ENCODE data around the gene TACR1. TPM values are rescaled to one million over a fixed set of nuclear protein-coding genes. Genes with fewer than 3 reads are reported as not detected.
"Not testable (repeated sequence)": the region's sequence is repeated elsewhere in the genome, so short reads cannot be mapped to it uniquely, and the experiment has no call there.

TACR1 gene
- total and polyA plus RNA-seq, 4 donors, result 0.08 to 9.8 (median 3.4) TPM; not detected in 1

- no peaks in the 10 kb centered on the region for H3K27me3 ChIP-seq (ENCODE audit: control insufficient read depth in 1 of 2, insufficient read depth in 2 of 2, low read length in 1 of 2)
These were observed 27.3 kb upstream of the TACR1 start for GRCh38 chr2:75226617-75227016.

GRCh38 chr2:75226099-75226498, 26.8 kb upstream of the TACR1 start:
- H3K9me3 ChIP-seq (ENCODE audit: control insufficient read depth, low read length), result no peaks in the 10 kb centered on the region
- ATAC-seq (ENCODE audit: low FRiP score), result no peak
- no peaks in the 10 kb centered on the region for H3K27me3 ChIP-seq (ENCODE audit: control insufficient read depth in 1 of 2, insufficient read depth in 2 of 2, low read length in 1 of 2)
- no peak for DNase-seq
- 45 to 47% methylated on average over 3 of the region's 3 CpGs for WGBS, 2 donors
- no peak overlapping the region for H3K4me3 ChIP-seq (ENCODE audit: low read length in 2 of 2)
- H3K27ac ChIP-seq (ENCODE audit: low read depth in 1 of 2, low read length in 2 of 2), result no peak overlapping the region
- intact Hi-C loops (cut with DNase I), result no loop called here
- peaks cover 0 to 2% of the 10 kb centered on the region in 2 donors for H3K4me1 ChIP-seq (ENCODE audit: control insufficient read depth in 1 of 2, insufficient read depth in 2 of 2, low read length in 2 of 2)
- no peaks in the 10 kb centered on the region for H3K36me3 ChIP-seq (ENCODE audit: control insufficient read depth in 1 of 2, insufficient read depth in 2 of 2, low read length in 1 of 2)

More at GRCh38 chr2:75226617-75227016, 27.3 kb upstream of the TACR1 start:
- no peaks in the 10 kb centered on the region for H3K9me3 ChIP-seq (ENCODE audit: control insufficient read depth, low read length)
- intact Hi-C loops (cut with DNase I), result no loop called here
- no peaks in the 10 kb centered on the region for H3K36me3 ChIP-seq (ENCODE audit: control insufficient read depth in 1 of 2, insufficient read depth in 2 of 2, low read length in 1 of 2)
- H3K4me1 ChIP-seq (ENCODE audit: control insufficient read depth in 1 of 2, insufficient read depth in 2 of 2, low read length in 2 of 2), result peaks cover 0 to 2% of the 10 kb centered on the region in 2 donors
- no peak for DNase-seq
- 82 to 89% methylated on average over 3 of the region's 3 CpGs for WGBS, 2 donors
- no peak overlapping the region for H3K27ac ChIP-seq (ENCODE audit: low read depth in 1 of 2, low read length in 2 of 2)
- no peak for ATAC-seq (ENCODE audit: low FRiP score)
- H3K4me3 ChIP-seq (ENCODE audit: low read length in 2 of 2), result no peak overlapping the region

GRCh38 chr2:75224636-75225094, 25.3 kb upstream of the TACR1 start:
- ATAC-seq (ENCODE audit: low FRiP score), result no peak
- Histone ChIP-seq H3K36me3 (ENCODE audit: control insufficient read depth in 1 of 2, insufficient read depth in 2 of 2, low read length in 1 of 2) (no peaks in the 10 kb centered on the region), H3K27me3 (ENCODE audit: control insufficient read depth in 1 of 2, insufficient read depth in 2 of 2, low read length in 1 of 2) (no peaks in the 10 kb centered on the region), H3K27ac (ENCODE audit: low read depth in 1 of 2, low read length in 2 of 2) (no peak overlapping the region), H3K9me3 (ENCODE audit: control insufficient read depth, low read length) (no peaks in the 10 kb centered on the region), H3K4me1 (ENCODE audit: control insufficient read depth in 1 of 2, insufficient read depth in 2 of 2, low read length in 2 of 2) (peaks cover 0 to 2% of the 10 kb centered on the region in 2 donors), H3K4me3 (ENCODE audit: low read length in 2 of 2) (no peak overlapping the region)
- intact Hi-C loops (cut with DNase I), result no loop called here
- WGBS, 2 donors, result 79 to 80% methylated on average over 4 of the region's 4 CpGs
- no peak for DNase-seq

GRCh38 chr2:75222527-75222926, 23.2 kb upstream of the TACR1 start:
- DNase-seq, result no peak
- Histone ChIP-seq H3K27me3 (ENCODE audit: control insufficient read depth in 1 of 2, insufficient read depth in 2 of 2, low read length in 1 of 2) (no peaks in the 10 kb centered on the region), H3K4me1 (ENCODE audit: control insufficient read depth in 1 of 2, insufficient read depth in 2 of 2, low read length in 2 of 2) (peaks cover 0 to 2% of the 10 kb centered on the region in 2 donors), H3K36me3 (ENCODE audit: control insufficient read depth in 1 of 2, insufficient read depth in 2 of 2, low read length in 1 of 2) (no peaks in the 10 kb centered on the region), H3K9me3 (ENCODE audit: control insufficient read depth, low read length) (no peaks in the 10 kb centered on the region), H3K4me3 (ENCODE audit: low read length in 2 of 2) (no peak overlapping the region), H3K27ac (ENCODE audit: low read depth in 1 of 2, low read length in 2 of 2) (no peak overlapping the region)
- intact Hi-C loops (cut with DNase I), result no loop called here
- 51 to 53% methylated on average over 4 of the region's 4 CpGs for WGBS, 2 donors
- no peak for ATAC-seq (ENCODE audit: low FRiP score)

- H3K4me3 ChIP-seq (ENCODE audit: low read length in 2 of 2), result no peak overlapping the region
- no peak for ATAC-seq (ENCODE audit: low FRiP score)
- peaks cover 0 to under 1% of the 10 kb centered on the region in 2 donors for H3K4me1 ChIP-seq (ENCODE audit: control insufficient read depth in 1 of 2, insufficient read depth in 2 of 2, low read length in 2 of 2)
- WGBS, 2 donors, result 71 to 79% methylated on average over 3 of the region's 3 CpGs
- no peak for DNase-seq
- H3K9me3 ChIP-seq (ENCODE audit: control insufficient read depth, low read length), result no peaks in the 10 kb centered on the region
- no peak overlapping the region for H3K27ac ChIP-seq (ENCODE audit: low read depth in 1 of 2, low read length in 2 of 2)
- no peaks in the 10 kb centered on the region for H3K36me3 ChIP-seq (ENCODE audit: control insufficient read depth in 1 of 2, insufficient read depth in 2 of 2, low read length in 1 of 2)
- H3K27me3 ChIP-seq (ENCODE audit: control insufficient read depth in 1 of 2, insufficient read depth in 2 of 2, low read length in 1 of 2), result no peaks in the 10 kb centered on the region
- intact Hi-C loops (cut with DNase I), result no loop called here
These were observed 22.5 kb upstream of the TACR1 start for GRCh38 chr2:75221862-75222261.

GRCh38 chr2:75219213-75219612, 19.9 kb upstream of the TACR1 start:
- H3K27ac ChIP-seq (ENCODE audit: low read depth in 1 of 2, low read length in 2 of 2); H3K27me3 ChIP-seq (ENCODE audit: control insufficient read depth in 1 of 2, insufficient read depth in 2 of 2, low read length in 1 of 2); intact Hi-C loops (cut with DNase I); H3K9me3 ChIP-seq (ENCODE audit: control insufficient read depth, low read length); H3K36me3 ChIP-seq (ENCODE audit: control insufficient read depth in 1 of 2, insufficient read depth in 2 of 2, low read length in 1 of 2); H3K4me3 ChIP-seq (ENCODE audit: low read length in 2 of 2); ATAC-seq (ENCODE audit: low FRiP score); H3K4me1 ChIP-seq (ENCODE audit: control insufficient read depth in 1 of 2, insufficient read depth in 2 of 2, low read length in 2 of 2); DNase-seq: not testable (repeated sequence)
- WGBS, 2 donors, result 77% methylated on average over 4 of the region's 4 CpGs

GRCh38 chr2:75211266-75211770, 12.0 kb upstream of the TACR1 start:
- H3K27me3 ChIP-seq (ENCODE audit: control insufficient read depth in 1 of 2, insufficient read depth in 2 of 2, low read length in 1 of 2), result no peaks in the 10 kb centered on the region
- no peak overlapping the region for H3K4me3 ChIP-seq (ENCODE audit: low read length in 2 of 2)
- 73 to 83% methylated on average over 1 of the region's 1 CpG for WGBS, 2 donors
- ATAC-seq (ENCODE audit: low FRiP score), result no peak
- H3K36me3 ChIP-seq (ENCODE audit: control insufficient read depth in 1 of 2, insufficient read depth in 2 of 2, low read length in 1 of 2), result no peaks in the 10 kb centered on the region
- no peak for DNase-seq
- intact Hi-C loops (cut with DNase I), result no loop called here
- H3K27ac ChIP-seq (ENCODE audit: low read depth in 1 of 2, low read length in 2 of 2), result no peak overlapping the region
- no peaks in the 10 kb centered on the region for H3K4me1 ChIP-seq (ENCODE audit: control insufficient read depth in 1 of 2, insufficient read depth in 2 of 2, low read length in 2 of 2)
- no peaks in the 10 kb centered on the region for H3K9me3 ChIP-seq (ENCODE audit: control insufficient read depth, low read length)

GRCh38 chr2:75210409-75210808, 11.1 kb upstream of the TACR1 start:
- Histone ChIP-seq H3K4me1 (ENCODE audit: control insufficient read depth in 1 of 2, insufficient read depth in 2 of 2, low read length in 2 of 2) (no peaks in the 10 kb centered on the region), H3K27me3 (ENCODE audit: control insufficient read depth in 1 of 2, insufficient read depth in 2 of 2, low read length in 1 of 2) (no peaks in the 10 kb centered on the region), H3K36me3 (ENCODE audit: control insufficient read depth in 1 of 2, insufficient read depth in 2 of 2, low read length in 1 of 2) (no peaks in the 10 kb centered on the region), H3K27ac (ENCODE audit: low read depth in 1 of 2, low read length in 2 of 2) (no peak overlapping the region), H3K4me3 (ENCODE audit: low read length in 2 of 2) (no peak overlapping the region), H3K9me3 (ENCODE audit: control insufficient read depth, low read length) (no peaks in the 10 kb centered on the region)
- WGBS, 2 donors, result 87 to 93% methylated on average over 3 of the region's 3 CpGs
- intact Hi-C loops (cut with DNase I), result no loop called here
- ATAC-seq (ENCODE audit: low FRiP score), result no peak
- no peak for DNase-seq

- H3K27ac ChIP-seq (ENCODE audit: low read depth in 1 of 2, low read length in 2 of 2), result no peak overlapping the region
- intact Hi-C loops (cut with DNase I), result no loop called here
- no peaks in the 10 kb centered on the region for H3K27me3 ChIP-seq (ENCODE audit: control insufficient read depth in 1 of 2, insufficient read depth in 2 of 2, low read length in 1 of 2)
- no peaks in the 10 kb centered on the region for H3K4me1 ChIP-seq (ENCODE audit: control insufficient read depth in 1 of 2, insufficient read depth in 2 of 2, low read length in 2 of 2)
- no peak overlapping the region for H3K4me3 ChIP-seq (ENCODE audit: low read length in 2 of 2)
- H3K36me3 ChIP-seq (ENCODE audit: control insufficient read depth in 1 of 2, insufficient read depth in 2 of 2, low read length in 1 of 2), result no peaks in the 10 kb centered on the region
- H3K9me3 ChIP-seq (ENCODE audit: control insufficient read depth, low read length), result no peaks in the 10 kb centered on the region
- no peak for DNase-seq
- ATAC-seq (ENCODE audit: low FRiP score), result no peak
- 57 to 59% methylated on average over 6 of the region's 6 CpGs for WGBS, 2 donors
These were observed 9.4 kb upstream of the TACR1 start for GRCh38 chr2:75208738-75209137.
